LNCAP (cell line): Measurements from ENCODE around the gene SUCNR1.

ENCODE experiments used
- TF ChIP-seq, protein P1 (sequence below): fragments of 450-650 bp; IDR thresholded peaks from 2 replicates; pipeline ENCODE4 v1.5.1; 2017; ENCODE audit warnings: mild to moderate bottlenecking

The SUCNR1 gene

DNA sequence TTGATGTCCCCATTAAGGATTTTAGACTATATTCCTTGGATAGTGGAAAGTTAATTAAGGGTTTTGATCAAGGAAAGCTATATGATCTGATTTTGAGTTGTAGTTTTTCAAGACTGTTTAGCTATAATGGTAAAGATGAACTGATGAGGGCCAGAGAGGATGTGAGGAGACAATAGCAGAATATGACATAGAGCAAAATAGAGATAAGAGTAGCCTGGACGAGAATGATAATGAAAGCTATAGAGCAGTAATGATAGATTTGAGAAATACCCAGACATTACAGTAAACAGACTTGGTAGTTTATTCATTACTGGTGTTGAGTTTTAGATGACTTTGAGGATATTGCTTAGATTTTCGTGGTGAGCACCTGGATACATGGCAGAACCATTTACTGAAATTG is 3.8 kb downstream of the SUCNR1 start:
- TF ChIP-seq, protein P1, sequence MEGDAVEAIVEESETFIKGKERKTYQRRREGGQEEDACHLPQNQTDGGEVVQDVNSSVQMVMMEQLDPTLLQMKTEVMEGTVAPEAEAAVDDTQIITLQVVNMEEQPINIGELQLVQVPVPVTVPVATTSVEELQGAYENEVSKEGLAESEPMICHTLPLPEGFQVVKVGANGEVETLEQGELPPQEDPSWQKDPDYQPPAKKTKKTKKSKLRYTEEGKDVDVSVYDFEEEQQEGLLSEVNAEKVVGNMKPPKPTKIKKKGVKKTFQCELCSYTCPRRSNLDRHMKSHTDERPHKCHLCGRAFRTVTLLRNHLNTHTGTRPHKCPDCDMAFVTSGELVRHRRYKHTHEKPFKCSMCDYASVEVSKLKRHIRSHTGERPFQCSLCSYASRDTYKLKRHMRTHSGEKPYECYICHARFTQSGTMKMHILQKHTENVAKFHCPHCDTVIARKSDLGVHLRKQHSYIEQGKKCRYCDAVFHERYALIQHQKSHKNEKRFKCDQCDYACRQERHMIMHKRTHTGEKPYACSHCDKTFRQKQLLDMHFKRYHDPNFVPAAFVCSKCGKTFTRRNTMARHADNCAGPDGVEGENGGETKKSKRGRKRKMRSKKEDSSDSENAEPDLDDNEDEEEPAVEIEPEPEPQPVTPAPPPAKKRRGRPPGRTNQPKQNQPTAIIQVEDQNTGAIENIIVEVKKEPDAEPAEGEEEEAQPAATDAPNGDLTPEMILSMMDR: no peak

DNA sequence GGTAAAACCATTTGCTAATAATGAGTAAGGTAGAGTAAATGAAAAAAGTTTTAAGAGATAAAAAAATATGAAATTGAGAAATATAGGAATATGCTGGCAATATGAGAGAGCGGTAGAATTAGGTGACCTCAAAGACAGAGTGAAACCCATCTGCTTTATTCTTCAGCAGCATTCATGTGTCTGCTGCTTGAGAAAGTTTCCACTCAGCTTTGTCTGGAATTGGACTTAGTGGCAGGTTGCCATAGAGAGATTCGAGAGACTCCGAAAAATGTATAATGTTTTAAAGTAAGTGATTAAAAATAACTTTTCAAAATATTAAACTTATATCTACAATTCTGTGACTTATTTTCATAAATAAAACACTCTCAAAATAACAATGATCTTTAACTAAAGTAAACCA is 5.0 kb downstream of the SUCNR1 start:
- TF ChIP-seq, protein P1: no peak

DNA sequence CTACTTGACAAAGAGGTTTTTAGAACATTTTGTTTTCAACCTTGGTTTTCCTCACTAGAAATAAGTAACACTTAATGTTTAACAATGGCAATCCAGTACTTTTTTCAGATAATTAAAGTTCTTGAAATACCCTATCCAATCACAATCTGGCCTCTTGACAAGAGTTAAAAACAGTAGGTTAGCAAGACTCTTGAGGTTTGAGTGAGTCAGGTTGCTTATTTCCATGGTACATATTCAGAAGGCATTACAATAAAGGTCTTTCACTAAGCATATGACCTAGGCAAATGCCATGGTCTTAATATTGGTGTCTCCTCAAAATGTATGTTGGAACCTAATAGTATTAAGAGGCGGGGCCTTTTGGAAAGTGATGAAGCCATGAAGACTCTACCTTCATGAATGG is 5.6 kb downstream of the SUCNR1 start:
- TF ChIP-seq, protein P1: no peak

DNA sequence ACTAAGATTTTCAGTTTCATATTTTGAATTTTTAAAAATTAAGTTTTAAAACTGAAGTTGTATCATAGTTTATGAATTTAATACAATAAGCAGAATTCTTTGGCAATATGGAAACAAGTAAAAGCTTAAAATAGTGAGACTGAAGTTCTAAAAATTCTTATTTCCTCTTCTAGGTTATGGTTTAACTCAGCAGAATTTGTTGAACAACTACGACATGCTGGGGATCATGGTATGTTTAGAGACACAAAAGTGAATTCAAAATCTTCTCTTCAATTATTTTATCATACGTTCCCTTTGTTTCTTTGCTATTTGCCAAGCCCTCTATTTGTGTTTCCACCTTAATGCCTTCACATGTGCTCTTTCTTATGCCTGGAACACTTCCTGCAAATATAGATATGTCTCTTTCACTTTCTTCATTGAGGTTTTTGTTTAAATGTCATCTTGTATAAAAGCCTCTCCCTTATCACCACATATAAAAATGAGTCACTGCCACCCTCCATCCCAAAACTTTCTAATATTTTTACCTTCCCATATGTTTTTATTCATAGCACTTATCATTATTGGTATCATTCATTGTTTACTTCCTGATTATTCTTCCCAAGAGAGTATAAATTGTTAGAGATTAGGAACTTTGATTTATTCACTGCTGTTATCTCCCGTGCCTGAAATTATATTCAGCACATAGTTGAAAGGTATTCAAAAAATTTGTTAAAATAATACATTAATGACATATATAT is 6.4 kb downstream of the SUCNR1 start:
- TF ChIP-seq, protein P1: no peak

DNA sequence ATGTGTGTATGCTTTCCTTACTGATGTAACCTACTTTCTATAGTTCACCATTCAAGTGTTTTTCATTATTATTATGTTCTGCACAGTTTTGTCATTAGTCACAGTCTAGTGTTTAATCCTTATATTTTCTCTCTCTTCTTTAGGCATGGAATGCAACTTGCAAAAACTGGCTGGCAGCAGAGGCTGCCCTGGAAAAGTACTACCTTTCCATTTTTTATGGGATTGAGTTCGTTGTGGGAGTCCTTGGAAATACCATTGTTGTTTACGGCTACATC is 6.9 kb downstream of the SUCNR1 start:
- TF ChIP-seq, protein P1: no peak

DNA sequence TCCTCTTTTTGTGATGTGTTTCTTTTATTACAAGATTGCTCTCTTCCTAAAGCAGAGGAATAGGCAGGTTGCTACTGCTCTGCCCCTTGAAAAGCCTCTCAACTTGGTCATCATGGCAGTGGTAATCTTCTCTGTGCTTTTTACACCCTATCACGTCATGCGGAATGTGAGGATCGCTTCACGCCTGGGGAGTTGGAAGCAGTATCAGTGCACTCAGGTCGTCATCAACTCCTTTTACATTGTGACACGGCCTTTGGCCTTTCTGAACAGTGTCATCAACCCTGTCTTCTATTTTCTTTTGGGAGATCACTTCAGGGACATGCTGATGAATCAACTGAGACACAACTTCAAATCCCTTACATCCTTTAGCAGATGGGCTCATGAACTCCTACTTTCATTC is 7.7 kb downstream of the SUCNR1 start:
- TF ChIP-seq, protein P1: no peak

DNA sequence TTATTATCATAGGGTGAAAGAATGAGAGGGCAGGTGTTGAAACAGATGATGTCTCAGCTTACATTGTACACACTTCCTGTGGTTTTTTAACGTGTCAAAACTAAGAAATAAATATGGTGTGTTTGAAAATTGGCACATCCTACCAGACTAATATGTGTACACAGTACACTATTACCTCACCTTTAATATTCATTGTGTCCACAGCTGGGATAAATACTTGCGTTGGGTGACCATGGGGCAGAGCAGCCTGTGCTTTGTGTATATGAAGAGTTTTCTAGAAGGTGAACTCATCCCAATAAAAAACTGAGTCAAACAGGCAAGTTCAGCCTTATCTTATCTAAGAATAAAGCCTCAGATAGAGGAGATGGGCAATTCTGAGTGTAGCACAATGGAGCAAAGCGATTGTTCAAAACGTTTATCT is 17.3 kb downstream of the SUCNR1 start:
- TF ChIP-seq, protein P1: no peak

DNA sequence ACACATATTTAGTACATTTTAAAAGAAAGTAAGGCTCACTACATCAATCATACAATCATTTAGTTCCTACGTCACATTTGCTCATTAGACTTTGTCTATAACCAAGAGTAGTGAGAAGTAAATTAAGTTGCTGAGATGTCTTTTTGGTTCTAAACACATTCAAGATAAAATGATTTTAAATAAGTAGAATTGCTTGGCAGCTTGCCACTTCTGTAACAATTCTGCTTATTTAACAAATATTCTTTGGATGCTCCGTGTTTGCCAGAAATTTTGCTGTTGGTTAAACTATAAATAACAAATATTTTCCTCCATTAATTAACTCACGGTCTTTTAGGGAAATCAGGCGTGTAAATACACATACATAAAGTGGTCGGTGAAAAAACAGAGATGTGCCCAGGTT is 18.3 kb downstream of the SUCNR1 start:
- TF ChIP-seq, protein P1: no peak
